Thoracic aorta (tissue), 2 donors: ENCODE measurements around the gene PLA2R1. TPM values are rescaled to one million over a fixed set of nuclear protein-coding genes. Genes with fewer than 3 reads are reported as not detected.

Source experiments
- ATAC-seq: fragments of 150-250 bp; one replicate; pipeline ENCODE4 v1.8.0; 2017; ENCODE audit warnings: low read depth; ENCODE audit not compliant: insufficient number of reproducible peaks, low FRiP score
- DNase-seq: peaks from one replicate; pipeline ENCODE4 v3.0.0-alpha.2; 2020; ENCODE audit warnings: low spot score
- H3K27ac ChIP-seq, 2 donors: fragments of 200-600 bp; sonication (generic); 1 replicate in 1 of 2; 2 replicates in 1 of 2; pipeline ENCODE4 v1.5.1; 2016; ENCODE audit warnings: mild to moderate bottlenecking in 2 of 2, moderate library complexity in 2 of 2
- H3K27me3 ChIP-seq: fragments of 200-600 bp; sonication (generic); replicated peaks from 2 replicates; pipeline ENCODE4 v1.6.0; 2016; ENCODE audit warnings: mild to moderate bottlenecking; ENCODE audit not compliant: insufficient read depth
- H3K36me3 ChIP-seq: fragments of 200-600 bp; sonication (generic); one replicate; pipeline ENCODE4 v1.5.1; 2016
- H3K4me1 ChIP-seq, 2 donors: fragments of 200-600 bp; sonication (generic); 1 replicate in 1 of 2; 2 replicates in 1 of 2; pipeline versions ENCODE4 v1.5.1 to v1.6.0; 2016; ENCODE audit warnings: low read depth in 2 of 2, mild to moderate bottlenecking in 1 of 2; ENCODE audit not compliant: control insufficient read depth in 1 of 2
- H3K4me3 ChIP-seq: fragments of 200-600 bp; sonication (generic); 2 replicates; pipeline ENCODE4 v1.5.1; 2016; ENCODE audit warnings: mild to moderate bottlenecking
- H3K9me3 ChIP-seq: fragments of 200-600 bp; sonication (generic); 2 replicates; pipeline ENCODE4 v1.5.1; 2016
- total RNA-seq, 2 donors: library from RNA; depleted of rRNA; stranded (reverse); fragments of >200 nt; gene quantifications; one replicate each; pipeline versions ENCODE4 v1.1.0 to v1.2.3, GENCODE V29; 2016
- TF ChIP-seq, protein P1 (sequence below): fragments of 200-600 bp; sonication (generic); IDR thresholded peaks from one replicate; pipeline ENCODE4 v1.5.1; 2019; ENCODE audit warnings: antibody characterized with exemption

PLA2R1 gene
- total RNA-seq, 2 donors from 2014 or later = 28.3 to 28.7 TPM

DNA sequence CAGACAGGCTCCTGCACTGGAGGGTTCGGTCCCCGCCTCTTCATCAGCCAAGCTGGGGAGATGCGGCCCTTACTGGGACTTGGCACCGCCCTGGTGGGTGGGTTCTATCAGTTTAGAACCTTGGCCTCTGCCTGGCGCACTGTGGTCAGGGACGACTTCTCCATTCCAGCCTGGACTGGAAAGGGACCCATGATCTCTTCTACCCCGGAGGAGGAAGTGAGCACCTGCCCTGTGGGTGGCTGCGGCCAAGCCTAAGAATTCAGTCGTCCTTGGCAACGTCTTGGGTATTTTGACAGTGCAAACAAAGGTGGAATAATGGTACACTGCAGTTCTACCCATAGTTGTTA lies 157.5 kb downstream of the PLA2R1 start:
- peaks cover 0 to 3% of the 10 kb centered on the region in 2 donors for H3K4me1 ChIP-seq
- H3K4me3 ChIP-seq = peak overlapping the region; percentile 88
- H3K27me3 ChIP-seq = no peaks in the 10 kb centered on the region
- ATAC-seq (no peak), DNase-seq (no peak)
- H3K9me3 ChIP-seq = no peaks in the 10 kb centered on the region
- TF ChIP-seq, protein P1, sequence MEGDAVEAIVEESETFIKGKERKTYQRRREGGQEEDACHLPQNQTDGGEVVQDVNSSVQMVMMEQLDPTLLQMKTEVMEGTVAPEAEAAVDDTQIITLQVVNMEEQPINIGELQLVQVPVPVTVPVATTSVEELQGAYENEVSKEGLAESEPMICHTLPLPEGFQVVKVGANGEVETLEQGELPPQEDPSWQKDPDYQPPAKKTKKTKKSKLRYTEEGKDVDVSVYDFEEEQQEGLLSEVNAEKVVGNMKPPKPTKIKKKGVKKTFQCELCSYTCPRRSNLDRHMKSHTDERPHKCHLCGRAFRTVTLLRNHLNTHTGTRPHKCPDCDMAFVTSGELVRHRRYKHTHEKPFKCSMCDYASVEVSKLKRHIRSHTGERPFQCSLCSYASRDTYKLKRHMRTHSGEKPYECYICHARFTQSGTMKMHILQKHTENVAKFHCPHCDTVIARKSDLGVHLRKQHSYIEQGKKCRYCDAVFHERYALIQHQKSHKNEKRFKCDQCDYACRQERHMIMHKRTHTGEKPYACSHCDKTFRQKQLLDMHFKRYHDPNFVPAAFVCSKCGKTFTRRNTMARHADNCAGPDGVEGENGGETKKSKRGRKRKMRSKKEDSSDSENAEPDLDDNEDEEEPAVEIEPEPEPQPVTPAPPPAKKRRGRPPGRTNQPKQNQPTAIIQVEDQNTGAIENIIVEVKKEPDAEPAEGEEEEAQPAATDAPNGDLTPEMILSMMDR = no peak
- no peaks in the 10 kb centered on the region for H3K36me3 ChIP-seq
- no peak overlapping the region for H3K27ac ChIP-seq

DNA sequence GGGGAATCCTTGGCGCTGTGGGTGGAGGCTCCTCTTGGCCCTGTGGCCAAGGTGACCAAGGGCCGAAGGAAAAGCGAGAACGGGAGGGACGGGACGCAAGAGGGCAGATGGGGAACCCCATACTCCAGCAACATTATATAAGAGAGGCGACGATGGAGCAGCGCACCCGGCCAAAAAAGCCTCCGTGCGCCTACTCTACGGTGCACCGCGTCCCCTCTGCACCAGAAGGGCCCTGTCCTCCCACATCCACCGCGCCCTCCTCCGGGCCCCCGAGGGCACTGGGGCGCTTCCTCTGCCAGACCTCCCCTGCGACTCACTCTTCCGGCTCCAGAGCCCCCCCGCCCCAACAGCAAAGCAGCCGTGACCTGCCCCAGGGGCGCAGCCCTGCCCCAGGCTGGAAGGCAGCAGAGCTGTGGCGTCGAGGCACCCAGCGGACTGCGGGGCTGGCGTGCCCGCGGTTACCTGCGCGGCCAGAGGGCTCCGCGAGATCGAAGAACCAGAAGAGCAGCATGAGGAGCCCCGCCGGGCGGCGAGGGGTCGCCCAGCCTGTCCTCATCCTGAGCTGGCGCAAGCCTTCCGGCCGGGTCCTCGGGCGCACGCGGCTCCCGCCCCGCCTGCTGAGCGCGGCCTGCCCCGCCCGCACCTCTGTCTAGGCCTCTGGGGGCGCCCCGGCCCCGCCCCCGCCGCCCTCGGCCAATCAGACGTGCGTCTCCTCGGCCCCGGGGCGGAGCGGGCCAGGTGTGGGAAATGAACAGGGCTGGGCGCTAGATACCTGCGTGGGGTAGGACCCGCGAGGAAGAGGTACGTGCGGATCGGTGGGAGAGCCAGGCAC lies 158.1 kb downstream of the PLA2R1 start, which contains the start of gene LY75:
LY75 (minus strand) TSS at position 630 of the 832 bp plus-strand sequence.
- Histone ChIP-seq H3K4me1 (peaks cover 0 to 3% of the 10 kb centered on the region in 2 donors), H3K27ac (peak within 1 kb of the TSS; percentile 40 to 46), H3K9me3 (no peaks in the 10 kb centered on the region), H3K27me3 (no peaks in the 10 kb centered on the region), H3K36me3 (no peaks in the 10 kb centered on the region), H3K4me3 (peak within 1 kb of the TSS; percentile 88)
- no peak for DNase-seq
- TF ChIP-seq, protein P1 = no peak
- no peak for ATAC-seq

DNA sequence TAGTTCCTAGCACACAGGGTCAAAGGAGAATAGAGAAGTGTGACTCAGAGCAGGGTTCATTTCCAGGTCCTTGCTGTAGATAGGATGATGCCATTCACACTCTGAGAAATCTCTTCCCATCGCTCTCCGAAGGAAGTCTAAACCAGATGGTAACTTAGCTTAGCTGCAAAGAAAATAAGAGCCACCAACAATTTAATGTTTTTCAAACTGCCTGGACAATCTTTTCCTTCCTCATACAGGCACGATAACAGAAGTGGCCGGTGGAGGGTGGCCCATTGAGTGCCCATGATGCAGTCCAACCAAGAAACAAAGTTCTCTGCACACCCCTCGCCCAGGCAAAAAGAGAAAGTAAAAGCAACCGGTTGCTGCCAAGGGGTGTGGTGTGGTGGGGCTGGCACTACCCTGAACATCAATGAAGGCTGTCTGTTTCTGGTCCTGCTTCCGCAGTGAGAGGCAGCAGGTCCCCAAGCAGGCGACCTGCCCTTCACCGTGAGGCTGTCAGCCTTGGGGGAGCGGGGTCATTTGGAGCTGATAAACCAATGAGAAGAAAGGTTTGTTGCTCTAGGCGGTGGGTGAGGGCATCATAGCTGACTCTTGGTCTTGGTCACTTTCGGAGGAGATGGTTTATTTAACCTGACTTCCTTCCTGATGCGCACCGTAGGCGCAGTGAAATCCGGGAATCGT lies 158.8 kb downstream of the PLA2R1 start:
- Histone ChIP-seq H3K4me3 (peak overlapping the region; percentile 88), H3K27me3 (no peaks in the 10 kb centered on the region), H3K9me3 (no peaks in the 10 kb centered on the region), H3K36me3 (no peaks in the 10 kb centered on the region), H3K27ac (peak overlapping the region; percentile 40 to 46), H3K4me1 (peaks cover 0 to 3% of the 10 kb centered on the region in 2 donors)
- ATAC-seq = no peak
- TF ChIP-seq, protein P1 = no peak
- DNase-seq = no peak

DNA sequence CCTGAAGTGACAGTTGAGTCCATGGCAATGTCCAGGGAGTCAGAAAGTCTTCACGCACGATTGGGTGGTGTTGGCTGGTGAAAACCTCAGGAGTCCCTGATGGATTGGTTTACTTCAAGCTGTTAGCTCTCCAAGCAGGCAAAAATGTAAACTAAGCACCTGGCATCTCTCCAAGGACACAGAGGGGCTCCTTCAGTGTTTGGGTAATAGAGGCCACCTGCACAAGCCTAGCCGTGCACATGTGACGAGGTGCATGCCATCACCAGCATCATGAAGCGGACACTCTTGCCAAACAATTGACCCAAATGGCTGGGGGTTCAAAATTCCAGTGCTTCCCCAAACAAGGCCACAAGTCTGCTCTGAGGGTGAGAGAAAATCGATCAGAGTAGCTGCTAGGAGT lies 159.7 kb downstream of the PLA2R1 start:
- Histone ChIP-seq H3K36me3 (no peaks in the 10 kb centered on the region), H3K27me3 (no peaks in the 10 kb centered on the region), H3K4me1 (peaks cover 0 to 3% of the 10 kb centered on the region in 2 donors), H3K4me3 (no peak overlapping the region), H3K27ac (no peak overlapping the region), H3K9me3 (no peaks in the 10 kb centered on the region)
- ATAC-seq = no peak
- DNase-seq = no peak
- TF ChIP-seq, protein P1 = no peak

DNA sequence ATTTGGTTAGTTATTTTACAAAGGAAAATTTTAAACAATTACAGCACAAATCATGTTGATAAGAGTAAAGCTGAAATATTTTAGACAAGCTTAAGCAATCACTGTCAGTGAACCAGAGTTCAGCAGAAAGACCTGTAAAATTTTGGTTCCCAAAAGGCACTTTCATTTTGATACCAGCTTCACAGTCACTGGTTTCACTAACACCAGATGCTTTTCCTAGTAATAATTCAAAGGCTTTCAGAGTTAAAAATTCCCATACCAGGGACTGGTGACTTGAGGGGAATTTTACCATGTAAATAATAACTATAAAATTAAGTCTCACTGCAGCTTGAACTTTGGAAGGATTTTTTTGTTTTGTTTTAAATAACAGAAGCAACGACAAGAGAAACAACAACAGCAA lies 162.1 kb downstream of the PLA2R1 start:
- Histone ChIP-seq H3K27me3 (no peaks in the 10 kb centered on the region), H3K4me1 (peaks cover 0 to 3% of the 10 kb centered on the region in 2 donors), H3K4me3 (no peak overlapping the region), H3K27ac (no peak overlapping the region), H3K9me3 (no peaks in the 10 kb centered on the region), H3K36me3 (no peaks in the 10 kb centered on the region)
- no peak for ATAC-seq
- TF ChIP-seq, protein P1 = no peak
- DNase-seq = no peak
